ENCODE data around the gene TJP2.
A peak's percentile ranks its signal among the peaks of the same experiment; 100 is the strongest.
"Not testable (repeated sequence)": the region's sequence is repeated elsewhere in the genome, so short reads cannot be mapped to it uniquely, and the experiment has no call there.

TJP2 gene

GRCh38 chr9:69164573-69164972 is 9.5 kb upstream of the TJP2 start:
- not testable (repeated sequence) for DNase-seq

- DNase-seq: no peak
These were observed 8.5 kb upstream of the TJP2 start for GRCh38 chr9:69165581-69165980.

- DNase-seq: no peak
These were observed 5.3 kb upstream of the TJP2 start for GRCh38 chr9:69168709-69169217.

GRCh38 chr9:69170231-69170630 is 3.8 kb upstream of the TJP2 start:
- no peak for DNase-seq

GRCh38 chr9:69171049-69171448 is 3.0 kb upstream of the TJP2 start:
- DNase-seq: no peak

- no peak for DNase-seq
These were observed 2.6 kb upstream of the TJP2 start for GRCh38 chr9:69171517-69171916.

GRCh38 chr9:69172895-69173294 is 1.2 kb upstream of the TJP2 start:
- DNase-seq: no peak

GRCh38 chr9:69173497-69173890 is 583 bp upstream of the TJP2 start:
- DNase-seq: no peak

GRCh38 chr9:69174616-69175463 is 763 bp downstream of the TJP2 start:
- DNase-seq: peak; percentile 17

GRCh38 chr9:69175486-69175885 is 1.4 kb downstream of the TJP2 start:
- DNase-seq: no peak

- DNase-seq: no peak
These were observed 2.5 kb downstream of the TJP2 start for GRCh38 chr9:69176471-69177171.

GRCh38 chr9:69178583-69179011 is 4.5 kb downstream of the TJP2 start:
- no peak for DNase-seq

GRCh38 chr9:69179037-69179436 is 5.0 kb downstream of the TJP2 start:
- no peak for DNase-seq

GRCh38 chr9:69180200-69180599 is 6.1 kb downstream of the TJP2 start:
- no peak for DNase-seq

GRCh38 chr9:69180670-69181069 is 6.6 kb downstream of the TJP2 start:
- DNase-seq: no peak

GRCh38 chr9:69181908-69182353 is 7.9 kb downstream of the TJP2 start:
- DNase-seq: no peak

GRCh38 chr9:69184266-69184665 is 10.2 kb downstream of the TJP2 start:
- DNase-seq: no peak

GRCh38 chr9:69186841-69187611 is 12.9 kb downstream of the TJP2 start:
- DNase-seq: no peak

- DNase-seq: no peak
These were observed 14.9 kb downstream of the TJP2 start for GRCh38 chr9:69188975-69189374.

- DNase-seq: no peak
These were observed 16.2 kb downstream of the TJP2 start for GRCh38 chr9:69190086-69190862.

GRCh38 chr9:69190863-69191181 is 16.7 kb downstream of the TJP2 start:
- DNase-seq: no peak

GRCh38 chr9:69191231-69191630 is 17.2 kb downstream of the TJP2 start:
- DNase-seq: no peak

- DNase-seq: no peak
These were observed 18.1 kb downstream of the TJP2 start for GRCh38 chr9:69192214-69192613.

Measured in DMS79 treated with DMSO at 0.1 percent for 48 hours (cell line).